HL-60 (cell line): Measurements from ENCODE around the gene TMEM273.

Experiments
- POLR2AphosphoS5 ChIP-seq: IDR thresholded peaks from 2 replicates; pipeline ENCODE4 v1.6.1; 2012; ENCODE audit warnings: low read depth
- TF ChIP-seq, protein P1 (sequence below): IDR thresholded peaks from one replicate; pipeline ENCODE4 v1.5.1; 2011; ENCODE audit warnings: low read length, control low read depth, inconsistent platforms; ENCODE audit not compliant: insufficient read depth

DNA sequence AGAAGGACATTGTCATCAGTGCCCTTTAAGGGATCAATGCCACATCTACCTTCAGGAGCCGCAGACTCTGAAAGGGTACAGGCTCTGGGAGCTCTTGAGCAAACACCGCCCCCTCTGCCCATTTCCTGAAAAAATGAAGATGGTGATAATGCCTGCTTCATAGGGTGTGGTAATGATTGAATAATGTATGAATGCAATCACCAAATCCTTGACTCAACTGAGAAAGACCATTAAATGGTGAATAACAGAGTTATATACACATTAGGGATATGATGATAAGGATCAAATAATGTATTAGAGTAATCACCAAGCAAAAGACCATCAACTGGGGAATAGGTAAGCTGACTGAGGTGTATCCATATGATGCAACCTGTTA, 55.8 kb downstream of the TMEM273 start:
- TF ChIP-seq, protein P1, sequence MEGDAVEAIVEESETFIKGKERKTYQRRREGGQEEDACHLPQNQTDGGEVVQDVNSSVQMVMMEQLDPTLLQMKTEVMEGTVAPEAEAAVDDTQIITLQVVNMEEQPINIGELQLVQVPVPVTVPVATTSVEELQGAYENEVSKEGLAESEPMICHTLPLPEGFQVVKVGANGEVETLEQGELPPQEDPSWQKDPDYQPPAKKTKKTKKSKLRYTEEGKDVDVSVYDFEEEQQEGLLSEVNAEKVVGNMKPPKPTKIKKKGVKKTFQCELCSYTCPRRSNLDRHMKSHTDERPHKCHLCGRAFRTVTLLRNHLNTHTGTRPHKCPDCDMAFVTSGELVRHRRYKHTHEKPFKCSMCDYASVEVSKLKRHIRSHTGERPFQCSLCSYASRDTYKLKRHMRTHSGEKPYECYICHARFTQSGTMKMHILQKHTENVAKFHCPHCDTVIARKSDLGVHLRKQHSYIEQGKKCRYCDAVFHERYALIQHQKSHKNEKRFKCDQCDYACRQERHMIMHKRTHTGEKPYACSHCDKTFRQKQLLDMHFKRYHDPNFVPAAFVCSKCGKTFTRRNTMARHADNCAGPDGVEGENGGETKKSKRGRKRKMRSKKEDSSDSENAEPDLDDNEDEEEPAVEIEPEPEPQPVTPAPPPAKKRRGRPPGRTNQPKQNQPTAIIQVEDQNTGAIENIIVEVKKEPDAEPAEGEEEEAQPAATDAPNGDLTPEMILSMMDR = no peak
- no peak for TF ChIP-seq POLR2AphosphoS5
